Measurements from ENCODE around the gene SDK2. TPM values are rescaled to one million over a fixed set of nuclear protein-coding genes. Genes with fewer than 3 reads are reported as not detected.

The SDK2 gene
- total and polyA plus RNA-seq, 2 of the 8 experiments (the other 6 are each of a cell fraction or from before 2014, with no cell fraction given) = 3.9 to 4.1 TPM

GRCh38 chr17:73427198-73427597 lies 217.0 kb downstream of the SDK2 start (continued):
- TF ChIP-seq HDAC2 (IDR thresholded peaks at IDR 0.05; ENCODE audit: borderline replicate concordance in 1 of 2, low read depth in 2 of 2, low read length in 2 of 2) (no peak), NRF1 (IDR thresholded peaks at IDR 0.05; ENCODE audit: low read depth, low read length) (no peak)
- TF ChIP-seq, protein P1, sequence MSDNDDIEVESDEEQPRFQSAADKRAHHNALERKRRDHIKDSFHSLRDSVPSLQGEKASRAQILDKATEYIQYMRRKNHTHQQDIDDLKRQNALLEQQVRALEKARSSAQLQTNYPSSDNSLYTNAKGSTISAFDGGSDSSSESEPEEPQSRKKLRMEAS (IDR thresholded peaks at IDR 0.05) = no peak
